Stimulated activated CD8-positive, alpha-beta memory T cell treated with anti-CD3 and anti-CD28 coated beads, Interleukin-7, amount 100 ng/mL, for 1 hour (primary cell): ENCODE data around the gene ZBTB21.

ENCODE experiments used
- DNase-seq, 2 donors: peaks; one replicate each; pipeline ENCODE4 v3.0.0-alpha.2; 2020; ENCODE audit warnings: low read depth in 2 of 2

Gene ZBTB21

GRCh38 chr21:42009831-42010506, at the start of gene ZBTB21:
Gene ZBTB21 (minus strand): TSS chr21:42010360. CDS start chr21:41994095, 16,265 bp downstream.
- DNase-seq: peak; percentile 94 to 97

GRCh38 chr21:42059721-42060120, 49.6 kb upstream of the ZBTB21 start:
- no peak for DNase-seq

GRCh38 chr21:42059141-42059540, 49.0 kb upstream of the ZBTB21 start:
- DNase-seq: no peak

- DNase-seq: no peak
Observed at GRCh38 chr21:42058631-42059111, 48.5 kb upstream of the ZBTB21 start.

GRCh38 chr21:42057851-42058437, 47.8 kb upstream of the ZBTB21 start:
- DNase-seq: no peak

GRCh38 chr21:42056996-42057689, 47.0 kb upstream of the ZBTB21 start:
- no peak for DNase-seq

- no peak for DNase-seq
Observed at GRCh38 chr21:42056468-42056867, 46.3 kb upstream of the ZBTB21 start.

- DNase-seq: no peak
Observed at GRCh38 chr21:42055425-42055824, 45.3 kb upstream of the ZBTB21 start.

- no peak for DNase-seq
Observed at GRCh38 chr21:42051788-42052187, 41.6 kb upstream of the ZBTB21 start.

GRCh38 chr21:42049578-42050430, 39.6 kb upstream of the ZBTB21 start:
- no peak for DNase-seq

GRCh38 chr21:42048870-42049577, 38.9 kb upstream of the ZBTB21 start:
- no peak for DNase-seq

GRCh38 chr21:42047821-42048613, 37.9 kb upstream of the ZBTB21 start:
- no peak for DNase-seq

GRCh38 chr21:42044871-42045495, 34.8 kb upstream of the ZBTB21 start:
- DNase-seq: no peak

GRCh38 chr21:42043961-42044360, 33.8 kb upstream of the ZBTB21 start:
- no peak for DNase-seq

GRCh38 chr21:42043201-42043895, 33.2 kb upstream of the ZBTB21 start:
- DNase-seq: no peak

GRCh38 chr21:42042651-42043050, 32.5 kb upstream of the ZBTB21 start:
- DNase-seq: no peak

GRCh38 chr21:42041711-42042110, 31.6 kb upstream of the ZBTB21 start:
- no peak for DNase-seq

- no peak for DNase-seq
Observed at GRCh38 chr21:42041246-42041645, 31.1 kb upstream of the ZBTB21 start.

- no peak for DNase-seq
Observed at GRCh38 chr21:42040411-42041180, 30.4 kb upstream of the ZBTB21 start.
